Fibroblast of peridontal ligament (primary cell): ENCODE results near the gene BAHCC1.
A peak's percentile ranks its signal among the peaks of the same experiment; 100 is the strongest.
"Not testable (repeated sequence)": the region's sequence is repeated elsewhere in the genome, so short reads cannot be mapped to it uniquely, and the experiment has no call there.

Source experiments
- DNase-seq: peaks from one replicate; pipeline ENCODE4 v3.0.0-alpha.2; 2010; ENCODE audit errors: extremely low read depth

BAHCC1 gene

DNA sequence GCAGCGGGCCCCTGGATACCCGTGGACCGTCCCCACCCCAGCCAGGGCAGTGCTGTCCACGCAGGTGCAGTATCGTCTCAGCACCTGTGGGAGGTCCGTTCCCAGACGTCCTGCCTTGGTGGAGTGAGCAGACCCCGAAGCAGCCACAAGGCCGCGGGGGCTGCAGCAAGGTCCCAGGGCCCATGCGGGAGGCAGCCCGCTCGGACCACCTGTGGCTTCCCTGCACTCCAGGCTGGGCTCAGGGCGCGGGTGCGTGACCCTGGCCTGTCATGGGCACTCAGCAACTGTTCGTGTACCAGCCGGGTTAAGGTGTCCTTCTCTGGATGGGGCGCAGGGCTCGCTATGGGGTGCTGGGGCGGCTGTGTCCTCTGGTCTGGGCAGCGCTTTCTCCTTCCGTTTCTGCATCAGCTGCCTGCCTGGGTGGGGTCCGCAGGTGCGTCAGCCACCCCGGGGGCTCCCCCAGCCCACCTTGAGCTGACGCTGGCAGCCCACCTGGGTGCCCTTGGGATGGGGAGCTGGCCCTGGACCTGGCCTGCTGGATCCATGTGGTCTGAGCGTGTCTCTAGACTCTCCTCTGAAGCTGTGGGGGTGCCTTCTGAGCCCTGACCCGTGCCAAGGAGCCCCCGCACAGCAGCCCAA lies 18.4 kb downstream of the BAHCC1 start:
- DNase-seq, result no peak

DNA sequence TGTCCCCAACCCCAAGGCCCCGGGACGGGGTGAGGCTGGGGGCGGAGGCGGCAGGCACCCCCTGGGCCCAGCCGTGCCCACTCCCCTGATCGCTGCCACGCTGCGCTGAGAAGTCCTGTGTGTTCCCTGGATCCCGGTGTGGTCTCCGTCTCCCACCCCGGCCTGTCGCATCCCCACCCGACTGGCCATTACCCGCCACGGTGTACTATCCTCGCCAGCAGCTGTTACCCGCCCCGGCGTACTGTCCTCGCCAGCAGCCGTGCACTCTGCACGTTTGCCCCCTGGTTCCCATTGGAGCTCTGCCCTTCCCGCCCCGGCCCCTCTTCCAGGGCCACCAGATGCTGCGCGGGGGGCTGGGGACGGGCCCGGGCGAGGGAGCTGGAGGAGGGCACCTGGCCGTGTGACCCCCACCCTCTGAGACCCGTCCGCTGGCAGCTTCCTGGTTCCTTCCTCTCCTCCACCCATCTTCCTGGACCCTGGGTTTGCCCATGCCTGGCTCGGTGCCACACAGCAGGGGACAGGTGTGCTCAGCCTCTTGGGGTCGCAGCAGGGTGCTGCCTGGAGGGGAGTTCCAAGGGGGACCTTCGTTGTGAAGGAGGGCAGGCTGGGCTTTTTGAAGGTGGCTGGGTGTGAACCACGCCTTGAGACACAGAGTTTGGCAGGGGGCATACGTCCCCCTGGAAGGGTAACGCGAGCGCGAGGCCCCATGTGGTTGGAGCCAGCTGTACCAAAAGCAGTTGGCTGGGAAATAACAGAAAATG lies 19.7 kb downstream of the BAHCC1 start:
- DNase-seq, result no peak

DNA sequence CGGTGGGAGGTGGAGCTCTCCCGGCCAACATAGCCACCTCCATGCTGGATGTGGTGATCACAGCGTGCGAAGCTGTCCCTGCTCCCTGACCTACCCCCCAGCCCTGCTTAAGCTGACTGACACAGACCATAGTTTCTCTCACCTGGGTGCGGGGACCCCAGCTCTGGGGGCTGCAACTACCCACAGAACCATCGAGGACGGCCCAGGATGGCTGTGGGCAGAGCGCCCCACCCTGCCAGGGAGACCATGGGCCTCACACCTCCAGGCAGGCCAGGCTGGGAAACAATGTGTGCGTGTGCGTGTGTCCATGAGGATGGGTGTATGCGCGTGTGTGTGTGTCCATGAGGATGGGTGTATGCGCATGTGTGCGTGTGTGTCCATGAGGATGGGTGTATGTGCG lies 20.4 kb downstream of the BAHCC1 start:
- DNase-seq, result no peak

DNA sequence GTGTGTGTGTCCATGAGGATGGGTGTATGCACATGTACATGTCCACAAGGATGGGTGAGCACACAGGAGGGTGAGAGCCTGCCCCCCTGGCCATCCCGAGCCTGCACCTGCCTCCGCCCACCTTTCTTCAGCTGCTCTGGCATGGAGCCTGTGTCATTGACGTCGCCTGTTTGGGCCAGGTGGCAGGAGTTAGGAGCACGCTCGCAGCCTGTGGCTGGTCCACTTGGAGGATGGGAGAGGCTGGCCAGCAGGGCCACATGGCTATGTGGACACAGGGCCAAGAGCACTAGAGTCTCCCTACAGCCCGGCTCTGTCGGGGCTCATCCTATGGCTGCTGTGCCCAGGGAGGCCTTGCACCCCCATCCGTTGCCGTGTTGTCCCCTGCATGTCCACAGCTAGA lies 21.4 kb downstream of the BAHCC1 start:
- no peak for DNase-seq

DNA sequence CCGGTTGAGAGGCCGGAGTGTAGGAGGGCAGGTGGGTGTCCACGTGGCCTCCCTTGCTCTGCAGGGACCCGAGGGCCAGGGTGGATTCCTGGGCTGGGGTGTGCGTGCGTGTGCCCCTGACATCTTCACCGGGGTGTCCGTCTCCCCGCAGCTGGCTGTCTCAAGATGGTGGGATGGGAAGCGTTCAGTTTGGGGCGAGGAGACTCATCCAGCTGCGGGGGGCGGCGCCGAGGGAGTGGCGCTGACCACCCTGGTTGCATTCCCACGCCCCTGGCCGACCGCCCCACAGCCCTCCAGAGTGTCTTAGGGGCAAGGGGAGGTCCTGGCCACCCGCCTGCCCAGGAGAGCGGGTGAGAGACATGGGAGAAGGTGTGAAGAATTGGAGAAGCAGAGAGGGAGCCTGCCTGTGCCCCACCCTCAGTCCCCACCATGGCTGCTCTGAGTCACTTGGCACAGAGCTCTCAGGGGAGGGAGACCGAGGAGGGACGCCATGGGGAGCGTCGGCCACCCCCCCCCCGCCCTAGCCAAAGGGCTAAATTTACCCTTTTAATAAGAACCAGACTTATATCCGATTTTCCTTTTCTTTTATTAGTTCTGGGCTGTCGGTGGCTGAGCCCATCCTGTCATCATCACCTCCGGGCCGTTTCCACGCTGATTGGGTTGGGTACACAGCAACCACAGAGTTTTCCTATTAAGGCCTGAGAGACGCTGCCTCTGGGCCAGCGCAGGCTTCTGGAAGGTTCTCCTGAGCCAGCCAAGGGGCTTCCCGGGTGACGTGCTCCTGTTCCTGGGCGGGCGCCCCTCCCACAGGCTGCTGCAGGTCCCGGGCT lies 22.0 kb downstream of the BAHCC1 start:
- peak; percentile 67 for DNase-seq

DNA sequence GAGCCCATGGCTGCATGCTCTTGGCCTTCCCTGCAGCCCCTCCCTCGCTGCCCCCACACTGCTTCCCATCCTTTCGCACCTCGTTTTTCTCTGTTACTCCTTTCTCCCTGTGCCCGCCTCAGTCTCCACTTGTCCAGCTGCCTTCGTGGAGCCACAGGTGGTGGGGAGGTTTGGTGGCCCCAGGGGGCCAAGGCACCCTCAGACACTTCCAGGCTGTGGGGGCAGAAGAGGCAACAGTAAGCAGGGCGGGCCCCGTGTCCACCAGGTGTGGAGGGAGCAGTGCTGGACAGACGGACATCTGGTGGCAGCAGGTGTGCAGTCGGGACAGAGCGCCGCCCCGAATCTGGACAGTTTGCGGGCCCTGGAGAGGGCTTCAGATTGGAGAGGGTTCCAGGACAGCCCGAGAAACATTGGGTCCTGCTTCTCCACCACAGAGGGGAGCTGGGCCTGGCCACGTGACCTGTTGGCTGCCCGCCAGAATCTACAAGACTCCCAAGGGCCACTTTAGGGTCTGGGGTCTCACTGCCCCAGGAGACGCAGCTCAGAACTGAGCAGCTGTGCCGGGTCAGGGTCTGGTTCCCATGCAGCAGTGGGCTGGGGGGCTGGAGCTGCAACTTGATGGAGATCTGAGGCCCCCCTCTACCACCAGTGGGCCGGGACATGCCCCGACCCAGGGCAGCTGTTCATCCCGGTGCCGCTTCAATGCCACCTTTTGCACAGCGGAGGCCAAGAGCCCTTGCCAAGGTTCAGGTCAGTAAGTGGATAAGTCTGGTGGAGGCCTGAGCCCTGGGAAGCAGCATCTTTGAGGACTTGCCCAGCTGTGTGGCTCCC lies 22.8 kb downstream of the BAHCC1 start:
- no peak for DNase-seq

DNA sequence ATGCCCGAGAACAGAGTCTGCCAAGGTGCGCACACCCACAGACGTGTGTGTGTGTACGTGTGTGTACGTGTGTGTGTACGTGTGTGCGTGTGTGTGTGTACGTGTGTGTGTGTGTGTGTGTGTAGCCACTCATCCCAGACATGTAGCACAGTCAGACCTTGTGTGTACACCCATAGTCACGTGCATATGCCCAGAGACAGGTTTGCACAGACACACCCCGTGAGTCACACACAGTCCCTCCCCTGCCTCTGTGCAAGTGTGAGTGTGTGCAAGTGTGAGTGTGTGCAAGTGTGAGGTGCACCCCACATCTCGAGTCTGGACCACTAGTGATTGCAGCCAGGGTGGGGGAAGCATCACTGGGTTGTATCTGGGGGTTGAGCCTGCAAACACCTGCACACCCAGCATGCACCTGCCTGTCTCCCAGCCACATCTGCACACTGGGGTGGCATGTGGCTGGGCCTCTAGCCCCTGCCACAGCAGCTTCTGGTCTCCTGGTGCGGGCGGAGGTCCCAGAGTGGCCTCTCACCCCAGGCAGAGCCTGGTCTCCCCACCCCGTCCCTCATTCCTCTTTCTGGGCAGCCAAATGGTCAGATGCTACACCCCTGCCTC lies 23.6 kb downstream of the BAHCC1 start:
- DNase-seq, result no peak

DNA sequence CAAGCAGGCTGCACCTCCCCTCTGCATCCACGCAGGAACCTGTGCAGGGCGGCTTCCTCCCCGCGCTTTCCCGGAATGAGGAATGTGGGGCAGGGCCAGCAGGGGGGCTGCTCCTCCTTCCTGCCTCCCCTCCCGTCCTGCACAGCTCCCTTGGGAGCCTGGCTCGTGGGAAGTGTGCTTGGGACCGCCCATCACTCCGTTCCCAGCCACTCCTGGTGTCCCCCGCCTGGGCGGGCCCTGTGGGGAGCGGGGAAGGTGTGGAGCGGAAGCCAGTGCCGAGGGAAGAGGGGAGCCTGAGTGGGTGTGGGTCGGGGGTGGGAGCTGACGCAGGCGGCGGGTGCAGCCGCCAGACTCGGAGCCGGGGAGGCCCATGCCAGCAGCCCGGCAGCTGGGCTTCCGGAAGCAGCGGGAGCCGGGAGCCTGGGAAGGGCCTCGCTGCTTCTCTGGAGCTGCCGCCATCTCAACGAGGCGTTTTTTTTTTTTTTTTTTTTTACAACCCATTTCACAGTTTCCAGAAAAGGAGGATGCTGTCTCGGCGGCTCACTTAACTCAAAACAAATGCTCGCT lies 24.1 kb downstream of the BAHCC1 start:
- peak; percentile 81 for DNase-seq

DNA sequence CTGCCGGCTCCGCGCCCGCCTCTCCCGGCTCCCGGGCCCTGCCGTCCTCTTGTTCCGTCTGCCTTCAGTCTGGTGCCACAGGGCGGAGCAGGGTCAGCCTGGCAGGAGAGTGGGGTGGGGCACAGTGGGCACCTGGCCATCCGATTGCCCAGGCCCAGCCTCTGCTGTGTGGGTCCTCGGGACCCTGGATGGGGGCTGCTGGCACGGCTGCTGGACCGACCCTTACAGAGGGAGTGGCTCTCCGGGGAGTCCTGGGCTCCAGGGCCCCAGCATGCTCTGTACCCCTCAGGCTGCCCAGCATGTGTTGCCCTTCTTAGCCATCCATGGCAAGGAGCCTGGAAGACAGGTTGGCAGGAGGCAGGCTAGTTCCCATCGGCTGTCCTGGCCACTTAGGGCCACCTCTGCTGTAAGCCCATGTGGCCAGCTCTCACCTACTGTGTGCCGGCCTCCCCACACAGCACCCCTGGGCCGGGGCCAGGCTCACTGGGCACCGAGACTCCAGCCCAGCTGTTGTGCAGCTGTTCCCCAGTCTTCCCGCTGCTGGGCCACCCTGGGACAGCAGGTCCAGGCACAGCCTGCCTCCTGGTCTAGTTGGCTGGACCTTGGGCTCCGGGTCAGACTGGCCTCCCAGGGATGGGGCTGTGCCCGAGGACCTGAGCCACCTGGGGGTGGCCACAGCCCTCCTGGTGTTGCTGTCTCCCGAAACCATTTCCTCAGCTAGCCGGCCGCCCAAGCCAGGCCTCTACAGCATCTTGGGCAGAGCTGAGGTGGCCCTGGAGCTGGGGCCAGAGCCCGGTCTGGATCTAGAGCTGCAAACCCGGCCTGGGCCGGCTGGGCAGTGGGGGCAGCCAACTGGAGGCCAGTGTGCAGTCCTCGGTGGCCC lies 24.9 kb downstream of the BAHCC1 start:
- DNase-seq, result no peak

DNA sequence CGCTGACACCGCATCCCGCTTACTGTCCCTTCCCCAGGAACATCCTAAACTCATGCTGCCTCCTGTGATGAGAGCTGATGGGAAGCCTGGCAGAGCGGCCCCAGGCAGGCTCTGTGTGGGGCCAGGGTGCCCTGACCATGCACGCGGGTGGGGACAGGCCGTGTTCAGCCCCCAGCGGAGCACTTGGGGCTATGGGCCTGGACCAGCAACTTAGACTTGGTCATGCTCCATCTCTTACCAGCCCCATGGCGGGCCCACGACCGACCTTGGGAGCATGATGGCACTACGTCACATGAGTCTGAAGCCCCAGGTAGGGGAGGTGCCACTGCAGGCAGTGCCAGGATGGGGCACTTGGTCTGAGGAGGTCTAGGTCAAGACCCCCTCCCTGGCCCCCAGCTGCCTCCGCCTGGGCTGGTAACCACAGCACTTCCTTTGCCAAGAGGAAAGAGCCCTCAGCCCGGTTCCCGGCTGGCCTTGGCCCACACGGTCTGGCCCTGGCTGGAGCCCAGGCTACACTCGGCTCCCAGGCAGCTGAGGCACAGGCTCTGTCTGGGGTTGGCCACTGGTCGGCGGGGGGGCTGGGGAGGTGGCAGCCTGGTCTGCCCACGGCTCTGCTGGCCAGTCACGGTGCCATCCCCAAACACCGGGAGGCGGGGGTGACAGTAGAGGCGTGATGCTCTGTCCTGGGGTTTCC lies 25.7 kb downstream of the BAHCC1 start:
- DNase-seq, result peak; percentile 50

DNA sequence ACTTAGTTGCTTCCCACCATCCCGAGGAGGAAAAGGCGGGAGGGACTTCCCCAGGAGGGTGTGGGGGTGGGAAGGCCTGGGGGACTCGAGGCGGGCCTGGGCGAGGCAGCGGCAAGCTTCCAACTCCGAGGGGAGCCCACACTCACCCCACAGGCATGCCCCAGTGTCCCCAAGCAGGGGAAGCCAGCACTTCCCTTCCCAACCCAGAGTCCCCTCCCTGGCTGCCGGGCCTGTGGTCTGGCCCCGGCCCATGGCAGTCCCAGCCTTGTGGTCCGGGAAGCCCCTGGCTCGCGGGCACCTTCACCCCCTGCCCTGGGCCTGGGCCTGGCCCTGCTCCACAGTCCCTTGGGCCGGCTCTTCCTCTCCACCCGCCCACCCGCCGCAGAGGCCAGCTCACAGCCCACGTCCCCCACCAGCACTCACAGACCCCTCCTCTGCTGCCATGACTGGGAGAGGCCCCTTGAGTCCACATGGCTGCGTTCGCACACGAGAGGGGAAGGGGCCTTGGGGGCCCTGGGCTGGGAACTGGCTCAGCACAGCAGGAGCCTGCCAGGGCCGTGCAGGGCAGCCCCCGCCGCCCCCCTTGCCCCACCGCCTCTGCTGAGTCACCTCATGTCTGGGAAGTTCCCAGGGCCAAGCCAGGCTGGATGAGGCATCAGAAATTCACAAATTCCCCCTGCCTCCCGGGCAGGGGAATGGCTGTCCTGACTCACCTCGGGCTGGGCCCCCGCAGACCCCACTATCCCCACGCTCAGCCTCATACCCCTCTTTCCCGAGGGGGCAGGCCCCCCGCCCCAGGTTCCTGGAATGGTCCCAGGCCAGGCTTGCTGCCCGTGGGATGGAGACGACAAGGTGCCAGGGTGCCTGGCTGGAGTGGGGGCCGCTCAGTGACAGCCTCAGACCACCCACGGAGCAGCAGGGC lies 27.8 kb downstream of the BAHCC1 start:
- peak; percentile 94 for DNase-seq

DNA sequence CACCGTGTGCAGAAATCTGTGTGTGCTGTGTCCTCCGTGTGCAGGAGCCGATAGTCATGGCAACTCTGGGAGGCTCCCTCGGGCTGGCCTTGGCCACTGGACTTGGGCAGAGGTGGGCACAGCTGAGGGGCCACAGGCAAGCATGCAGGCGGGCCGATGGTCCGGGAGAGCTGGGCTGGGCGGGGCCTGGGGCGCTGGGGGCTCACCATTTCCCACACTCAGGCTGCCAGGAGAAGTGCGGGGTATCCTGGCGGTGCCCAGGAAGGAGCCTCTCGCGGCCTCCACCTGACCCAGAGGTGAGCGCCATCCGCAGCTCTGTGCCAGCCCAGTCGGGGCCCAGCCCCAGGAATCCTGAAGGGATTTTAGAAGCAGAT lies 28.4 kb downstream of the BAHCC1 start:
- DNase-seq, result no peak

DNA sequence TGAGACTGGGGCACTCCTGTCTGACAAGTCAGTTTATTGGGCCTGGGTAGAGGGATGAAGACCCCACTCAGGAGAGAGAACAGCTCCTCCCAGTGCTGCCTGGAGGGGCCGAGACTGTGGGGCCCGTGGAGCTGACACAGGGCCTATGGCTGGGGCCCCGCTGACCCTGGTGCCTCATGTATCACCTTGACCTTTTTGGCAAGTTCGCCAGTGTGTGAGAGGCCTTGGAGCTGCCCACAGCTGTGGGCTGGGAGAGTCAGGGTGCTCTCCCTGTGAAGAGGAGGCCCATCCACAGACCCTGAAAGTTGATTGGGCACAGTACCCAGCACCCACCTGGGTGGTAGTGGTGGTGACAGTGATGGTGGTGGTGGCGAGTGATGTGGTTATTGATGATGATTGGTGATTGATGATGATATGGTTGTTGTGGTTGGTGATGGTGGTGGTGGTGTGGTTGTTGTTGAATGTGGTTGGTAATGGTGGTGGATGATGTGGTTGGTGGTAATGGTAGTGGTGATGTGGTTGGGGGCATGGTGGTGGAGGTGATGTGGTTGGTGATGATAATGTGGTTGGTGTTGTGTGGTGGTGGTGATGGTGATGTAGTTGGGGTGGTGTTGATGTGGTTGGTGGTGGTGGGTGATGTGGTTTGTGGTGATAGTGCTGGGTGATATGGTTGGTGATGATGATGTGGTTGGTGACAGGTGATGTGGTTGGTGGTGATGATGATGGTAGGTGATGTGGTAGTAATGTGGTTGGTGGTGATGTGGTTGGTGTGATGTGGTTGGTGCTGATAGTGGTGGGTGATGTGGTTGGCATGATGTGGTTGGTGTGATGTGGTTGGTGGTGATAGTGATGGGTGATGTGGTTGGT lies 29.1 kb downstream of the BAHCC1 start:
- no peak for DNase-seq

DNA sequence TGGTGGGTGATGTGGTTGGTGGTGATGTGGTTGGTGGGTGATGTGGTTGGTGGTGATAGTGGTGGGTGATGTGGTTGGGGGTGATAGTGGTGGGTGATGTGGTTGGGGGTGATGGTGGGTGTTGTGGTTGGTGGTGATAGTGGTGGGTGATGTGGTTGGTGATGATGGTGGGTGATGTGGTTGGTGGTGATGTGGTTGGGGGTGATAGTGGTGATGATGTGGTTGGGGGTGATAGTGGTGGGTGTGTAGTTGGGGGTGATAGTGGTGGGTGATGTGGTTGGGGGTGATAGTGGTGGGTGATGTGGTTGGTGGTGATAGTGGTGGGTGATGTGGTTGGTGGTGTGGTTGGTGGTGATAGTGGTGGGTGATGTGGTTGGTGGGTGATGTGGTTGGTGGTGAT lies 29.8 kb downstream of the BAHCC1 start:
- not testable (repeated sequence) for DNase-seq

DNA sequence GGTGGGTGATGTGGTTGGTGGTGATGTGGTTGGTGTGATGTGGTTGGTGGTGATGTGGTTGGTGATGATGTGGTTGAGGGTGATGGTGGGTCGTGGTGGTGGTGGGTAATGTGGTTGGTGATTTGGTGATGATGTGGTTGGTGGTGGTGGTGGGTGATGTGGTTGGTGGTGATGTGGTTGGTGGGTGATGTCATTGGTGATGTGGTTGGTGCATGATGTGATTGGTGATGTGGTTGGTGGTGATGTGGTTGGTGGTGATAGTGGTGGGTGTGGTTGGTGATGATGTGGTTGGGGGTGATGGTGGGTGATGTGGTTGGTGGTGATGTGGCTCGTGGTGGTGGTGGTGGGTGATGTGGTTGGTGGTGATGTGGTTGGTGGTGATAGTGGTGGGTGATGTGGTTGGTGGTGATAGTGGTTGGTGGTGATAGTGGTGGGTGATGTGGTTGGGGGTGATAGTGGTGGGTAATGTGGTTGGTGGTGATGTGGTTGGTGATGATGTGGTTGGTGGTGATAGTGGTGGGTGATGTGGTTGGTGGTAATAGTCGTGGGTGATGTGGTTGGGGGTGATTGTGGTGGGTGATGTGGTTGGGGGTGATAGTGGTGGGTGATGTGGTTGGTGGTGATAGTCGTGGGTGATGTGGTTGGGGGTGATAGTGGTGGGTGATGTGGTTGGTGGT lies 30.6 kb downstream of the BAHCC1 start:
- not testable (repeated sequence) for DNase-seq

DNA sequence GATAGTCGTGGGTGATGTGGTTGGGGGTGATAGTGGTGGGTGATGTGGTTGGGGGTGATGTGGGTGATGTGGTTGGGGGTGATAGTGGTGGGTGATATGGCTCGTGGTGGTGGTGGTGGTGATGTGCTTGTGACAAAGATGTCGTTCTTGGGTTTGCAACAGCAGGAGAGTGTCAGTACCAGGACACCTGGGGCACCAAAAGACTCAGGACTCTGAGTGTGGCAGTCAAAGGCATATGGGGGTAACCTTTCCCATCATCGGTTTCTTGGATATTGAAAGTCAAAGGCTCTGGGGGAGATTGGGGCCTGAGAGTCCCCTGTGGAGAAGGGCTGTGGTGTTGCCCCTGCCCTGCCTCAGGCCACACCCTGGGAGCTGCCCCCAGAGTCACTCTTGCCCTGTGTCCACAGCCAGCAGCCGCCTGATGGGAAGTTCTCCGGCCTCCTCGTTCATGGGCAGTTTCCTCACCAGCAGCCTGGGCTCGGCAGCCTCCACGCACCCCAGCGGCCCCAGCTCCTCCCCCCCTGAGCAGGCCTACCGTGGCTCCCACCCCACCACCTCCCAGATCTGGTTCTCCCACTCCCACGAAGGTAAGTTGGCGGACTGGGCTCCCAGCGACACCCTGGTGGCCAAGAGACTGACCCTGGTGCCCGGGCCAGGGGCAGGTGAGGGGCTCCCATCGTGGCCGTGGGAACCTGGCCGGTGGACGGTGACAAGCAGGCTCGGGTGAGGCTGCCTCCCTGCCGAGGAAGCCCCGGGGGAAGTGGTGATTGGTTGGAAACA lies 31.3 kb downstream of the BAHCC1 start:
- DNase-seq, result no peak
